Prostate gland (tissue), 2 donors: Measurements from ENCODE around the gene SPATA2L. TPM values are rescaled to one million over a fixed set of nuclear protein-coding genes. Genes with fewer than 3 reads are reported as not detected.

Experiments
- DNase-seq: peaks from one replicate; pipeline ENCODE4 v3.0.0-alpha.2; 2019; ENCODE audit warnings: low spot score
- H3K27ac ChIP-seq, 2 donors: fragments of 200-600 bp; sonication (generic); 2 replicates each; pipeline ENCODE4 v1.5.1; 2017 to 2019
- H3K27me3 ChIP-seq: fragments of 200-600 bp; sonication (generic); replicated peaks from 2 replicates; pipeline ENCODE4 v1.5.1; 2019; ENCODE audit not compliant: insufficient read depth
- H3K36me3 ChIP-seq, 2 donors: fragments of 200-600 bp; sonication (generic); 1 replicate in 1 of 2; 2 replicates in 1 of 2; pipeline versions ENCODE4 v1.5.1 to v1.8.1; 2017 to 2019
- H3K4me1 ChIP-seq: fragments of 200-600 bp; sonication (generic); replicated peaks from 2 replicates; pipeline ENCODE4 v1.5.1; 2019
- H3K4me3 ChIP-seq, 2 donors: fragments of 200-600 bp; sonication (generic); 2 replicates each; pipeline ENCODE4 v1.5.1; 2017 to 2019
- H3K9me3 ChIP-seq: fragments of 200-600 bp; sonication (generic); 2 replicates; pipeline ENCODE4 v1.5.1; 2017
- POLR2A ChIP-seq: fragments of 450-650 bp; IDR thresholded peaks from one replicate; pipeline ENCODE4 v1.6.1; 2016; ENCODE audit warnings: antibody characterized with exemption, mild to moderate bottlenecking
- POLR2AphosphoS5 ChIP-seq: sonication (generic); formaldehyde crosslinking; IDR thresholded peaks from one replicate; pipeline ENCODE4 v1.6.1; 2017; ENCODE audit warnings: antibody characterized with exemption
- WGBS: methylation state at CpG from one replicate; pipeline ENCODE4 v1.1.5; 2018; 5-methylcytosine and 5-hydroxymethylcytosine counted together
- intact Hi-C: fragments of 100-400 bp; cut with DNase I; formaldehyde crosslinking; loops from one replicate; pipeline ENCODE4 v1.14.2; 2022
- total RNA-seq, 2 donors: library from RNA; depleted of rRNA; stranded (reverse); fragments of >200 nt; gene quantifications; one replicate each; pipeline ENCODE4 v1.1.0, GENCODE V29; 2016
- TF ChIP-seq, protein P1 (sequence below), 4 experiments: fragments of 200-600 bp in 2 of 4; fragments of 450-650 bp in 2 of 4; sonication (generic) in 2 of 4; IDR thresholded peaks; 1 replicate in 3 of 4; 2 replicates in 1 of 4; pipeline ENCODE4 v1.5.1; 2016 to 2019; ENCODE audit warnings: antibody characterized with exemption in 4 of 4, mild to moderate bottlenecking in 2 of 4, moderate library complexity in 2 of 4

Gene SPATA2L
- total RNA-seq, 2 donors from 2014 or later, result 15.6 to 19.7 TPM

DNA sequence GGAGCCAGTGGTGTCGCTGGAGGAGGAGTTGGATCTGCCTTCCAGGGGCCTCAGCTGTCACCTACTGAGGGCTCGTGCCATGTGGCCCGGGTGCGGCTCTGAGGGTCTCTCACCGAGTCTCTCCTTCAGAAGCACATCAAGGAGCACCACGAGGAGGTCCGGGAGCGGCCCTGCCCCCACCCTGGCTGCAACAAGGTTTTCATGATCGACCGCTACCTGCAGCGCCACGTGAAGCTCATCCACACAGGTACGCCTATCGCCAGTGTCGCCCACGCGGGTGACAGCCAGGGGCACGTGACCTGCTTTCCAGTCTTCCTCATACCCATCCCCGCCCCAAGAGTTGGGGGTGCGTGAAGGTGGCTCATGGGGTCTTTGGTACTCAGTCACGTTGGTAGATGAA, 32.3 kb upstream of the SPATA2L start:
- no peak for TF ChIP-seq POLR2AphosphoS5
- TF ChIP-seq, protein P1, sequence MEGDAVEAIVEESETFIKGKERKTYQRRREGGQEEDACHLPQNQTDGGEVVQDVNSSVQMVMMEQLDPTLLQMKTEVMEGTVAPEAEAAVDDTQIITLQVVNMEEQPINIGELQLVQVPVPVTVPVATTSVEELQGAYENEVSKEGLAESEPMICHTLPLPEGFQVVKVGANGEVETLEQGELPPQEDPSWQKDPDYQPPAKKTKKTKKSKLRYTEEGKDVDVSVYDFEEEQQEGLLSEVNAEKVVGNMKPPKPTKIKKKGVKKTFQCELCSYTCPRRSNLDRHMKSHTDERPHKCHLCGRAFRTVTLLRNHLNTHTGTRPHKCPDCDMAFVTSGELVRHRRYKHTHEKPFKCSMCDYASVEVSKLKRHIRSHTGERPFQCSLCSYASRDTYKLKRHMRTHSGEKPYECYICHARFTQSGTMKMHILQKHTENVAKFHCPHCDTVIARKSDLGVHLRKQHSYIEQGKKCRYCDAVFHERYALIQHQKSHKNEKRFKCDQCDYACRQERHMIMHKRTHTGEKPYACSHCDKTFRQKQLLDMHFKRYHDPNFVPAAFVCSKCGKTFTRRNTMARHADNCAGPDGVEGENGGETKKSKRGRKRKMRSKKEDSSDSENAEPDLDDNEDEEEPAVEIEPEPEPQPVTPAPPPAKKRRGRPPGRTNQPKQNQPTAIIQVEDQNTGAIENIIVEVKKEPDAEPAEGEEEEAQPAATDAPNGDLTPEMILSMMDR (IDR thresholded peaks at IDR 0.05), result no peak
- no peak for TF ChIP-seq POLR2A
- Histone ChIP-seq H3K27me3 (no peaks in the 10 kb centered on the region), H3K4me1 (no peaks in the 10 kb centered on the region), H3K4me3 (no peak overlapping the region), H3K27ac (no peak overlapping the region), H3K9me3 (no peaks in the 10 kb centered on the region), H3K36me3 (peaks cover 18 to 46% of the 10 kb centered on the region in 2 donors)
- 90% methylated on average over 21 of the region's 21 CpGs for WGBS
- intact Hi-C loops, result no loop called here
- DNase-seq, result no peak

DNA sequence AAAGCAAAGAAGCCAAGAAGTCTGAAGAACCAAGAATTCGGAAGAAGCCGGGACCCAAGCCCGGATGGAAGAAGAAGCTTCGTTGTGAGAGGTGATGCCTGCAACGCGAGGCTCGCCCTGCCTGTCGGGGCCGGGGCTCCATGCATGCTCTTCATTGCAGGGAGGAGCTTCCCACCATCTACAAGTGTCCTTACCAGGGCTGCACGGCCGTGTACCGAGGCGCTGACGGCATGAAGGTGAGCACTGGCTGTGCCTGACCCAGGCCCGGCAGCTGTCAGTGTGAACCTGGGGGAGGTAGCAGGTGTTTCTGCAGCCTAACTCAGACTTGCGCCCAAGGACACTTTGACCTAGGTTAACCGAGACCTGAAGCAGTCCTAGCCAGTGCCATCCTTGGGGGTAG, 31.8 kb upstream of the SPATA2L start:
- WGBS, result 89% methylated on average over 17 of the region's 17 CpGs
- peaks cover 15 to 42% of the 10 kb centered on the region in 2 donors for H3K36me3 ChIP-seq

DNA sequence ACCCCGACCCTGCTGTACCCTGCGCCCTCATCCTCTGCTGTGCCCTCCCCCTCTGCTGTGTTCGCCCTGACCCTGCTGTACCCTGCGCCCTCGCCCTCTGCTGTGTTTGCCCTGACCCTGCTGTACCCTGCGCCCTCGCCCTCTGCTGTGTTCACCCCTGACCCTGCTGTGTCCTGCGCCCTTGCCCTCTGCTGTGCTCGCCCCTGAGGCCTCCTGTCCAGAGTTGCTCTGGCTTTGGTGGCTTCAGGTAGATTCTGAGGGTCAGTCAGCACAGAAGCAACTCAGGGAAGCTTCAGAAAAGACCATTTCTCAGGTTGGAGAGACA, 31.4 kb upstream of the SPATA2L start:
- Histone ChIP-seq H3K4me1 (no peaks in the 10 kb centered on the region), H3K9me3 (no peaks in the 10 kb centered on the region), H3K27me3 (no peaks in the 10 kb centered on the region), H3K4me3 (no peak overlapping the region), H3K27ac (no peak overlapping the region), H3K36me3 (peaks cover 11 to 37% of the 10 kb centered on the region in 2 donors)
- intact Hi-C loops, result no loop called here
- TF ChIP-seq POLR2AphosphoS5, result no peak
- DNase-seq, result no peak
- WGBS, result 91% methylated on average over 9 of the region's 9 CpGs

More for the DNA sequence above, 31.8 kb upstream of the SPATA2L start:
- H3K4me3 ChIP-seq, result no peak overlapping the region
- H3K27me3 ChIP-seq, result no peaks in the 10 kb centered on the region
- H3K9me3 ChIP-seq, result no peaks in the 10 kb centered on the region
- TF ChIP-seq POLR2AphosphoS5, result no peak
- TF ChIP-seq POLR2A, result no peak
- TF ChIP-seq, protein P1 (IDR thresholded peaks at IDR 0.05), result no peak
- no peak for DNase-seq
- intact Hi-C loops, result no loop called here
- H3K4me1 ChIP-seq, result no peaks in the 10 kb centered on the region
- H3K27ac ChIP-seq, result no peak overlapping the region

DNA sequence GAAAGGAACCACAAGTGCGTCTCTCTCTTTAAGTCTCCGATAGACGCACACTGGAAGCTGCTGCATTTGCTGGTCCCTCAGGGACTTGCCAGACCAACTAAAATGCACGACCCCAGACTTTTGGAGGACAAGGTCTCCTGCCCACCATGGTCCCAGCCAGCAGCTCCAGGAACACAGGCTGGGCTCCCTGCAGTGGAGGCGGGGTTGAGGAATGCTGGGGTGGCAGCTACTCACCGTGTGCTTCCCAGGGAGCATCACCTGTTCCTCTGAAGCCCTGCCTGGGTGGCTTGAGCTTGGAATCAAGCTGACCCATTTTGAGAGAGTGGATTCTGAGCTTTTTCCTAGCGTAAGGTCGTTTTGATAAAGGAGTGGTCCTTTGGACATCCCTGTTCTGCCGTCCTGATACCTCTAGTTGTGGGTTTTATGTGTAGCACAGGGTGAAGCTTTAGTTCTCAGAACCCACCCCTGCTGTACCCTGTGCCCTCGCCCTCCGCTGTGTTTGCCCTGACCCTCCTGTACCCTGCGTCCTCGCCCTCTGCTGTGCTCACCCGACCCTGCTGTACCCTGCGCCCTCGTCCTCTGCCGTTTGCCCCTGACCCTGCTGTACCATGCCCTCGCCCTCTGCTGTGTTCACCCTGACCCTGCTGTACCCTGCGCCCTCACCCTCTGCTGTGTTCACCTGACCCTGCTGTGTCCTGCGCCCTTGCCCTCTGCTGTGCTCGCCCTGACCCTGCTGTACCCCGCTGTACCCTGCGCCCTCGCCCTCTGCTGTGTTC, 30.8 kb upstream of the SPATA2L start:
- H3K4me1 ChIP-seq, result no peaks in the 10 kb centered on the region
- intact Hi-C loops, result no loop called here
- TF ChIP-seq, protein P1 (IDR thresholded peaks at IDR 0.05), result no peak
- TF ChIP-seq POLR2AphosphoS5 (no peak), POLR2A (no peak)
- 88% methylated on average over 24 of the region's 24 CpGs for WGBS
- no peak overlapping the region for H3K27ac ChIP-seq
- no peak for DNase-seq
- H3K4me3 ChIP-seq, result no peak overlapping the region
- H3K27me3 ChIP-seq, result no peaks in the 10 kb centered on the region
- H3K9me3 ChIP-seq, result no peaks in the 10 kb centered on the region
- H3K36me3 ChIP-seq, result peaks cover 9 to 34% of the 10 kb centered on the region in 2 donors

- Histone ChIP-seq H3K4me1 (no peaks in the 10 kb centered on the region), H3K36me3 (peaks cover 9 to 34% of the 10 kb centered on the region in 2 donors), H3K27me3 (no peaks in the 10 kb centered on the region), H3K4me3 (no peak overlapping the region), H3K27ac (no peak overlapping the region), H3K9me3 (no peaks in the 10 kb centered on the region)
- DNase-seq, result no peak
- 73% methylated on average over 22 of the region's 22 CpGs for WGBS
- intact Hi-C loops, result no loop called here
- TF ChIP-seq POLR2A (no peak), POLR2AphosphoS5 (no peak)
- TF ChIP-seq, protein P1 (IDR thresholded peaks at IDR 0.05), result no peak
These were observed 29.2 kb upstream of the SPATA2L start for GRCh38 chr16:89730610-89731234.
